HFFc6 (cell line): Measurements from ENCODE around the gene SLC22A5. TPM values are rescaled to one million over a fixed set of nuclear protein-coding genes. Genes with fewer than 3 reads are reported as not detected.

Experiments
- DNase-seq: peaks from one replicate; pipeline ENCODE4 v3.0.0-alpha.2; 2018
- H3K27ac Mint-ChIP-seq: 2 replicates; pipeline ENCODE4 v1.8.0; 2020; ENCODE audit warnings: mild to moderate bottlenecking, mixed read lengths
- H3K27me3 Mint-ChIP-seq: 2 replicates; pipeline ENCODE4 v1.8.0; 2021; ENCODE audit warnings: mild to moderate bottlenecking, moderate library complexity, mixed read lengths; ENCODE audit not compliant: insufficient read depth
- H3K36me3 Mint-ChIP-seq: 2 replicates; pipeline ENCODE4 v1.8.0; 2021; ENCODE audit warnings: low read depth, mixed read lengths
- H3K4me1 Mint-ChIP-seq: 2 replicates; pipeline ENCODE4 v1.8.0; 2020; ENCODE audit warnings: low read depth, mixed read lengths
- H3K4me3 Mint-ChIP-seq: 2 replicates; pipeline ENCODE4 v1.8.0; 2020; ENCODE audit warnings: mild to moderate bottlenecking, moderate library complexity, mixed read lengths
- H3K9me3 Mint-ChIP-seq: 2 replicates; pipeline ENCODE4 v1.8.0; 2020; ENCODE audit warnings: mild to moderate bottlenecking, mixed read lengths
- CTCF ChIP-seq: fragments of 200-600 bp; sonication (generic); IDR thresholded peaks from 2 replicates; pipeline ENCODE4 v1.5.0; 2021; ENCODE audit warnings: antibody characterized with exemption, mild to moderate bottlenecking
- total RNA-seq, 6 experiments: library from RNA; stranded (reverse); fragmentation: NEBNext Ultra II Directional; extraction: Animal tissue kit (Norgen Biotek cat#: 25700); gene quantifications; 2 replicates in 1 of 6; 3 replicates in 5 of 6; pipeline ENCODE4 v1.2.3, GENCODE V29; 2021

Gene SLC22A5
- total RNA-seq, 6 experiments from 2014 or later = 3.8 to 5.6 (median 4.9) TPM

- no peak overlapping the region for H3K4me3 Mint-ChIP-seq
- no peaks in the 10 kb centered on the region for H3K36me3 Mint-ChIP-seq
- H3K27me3 Mint-ChIP-seq = no peaks in the 10 kb centered on the region
- no peaks in the 10 kb centered on the region for H3K9me3 Mint-ChIP-seq
- no peak for TF ChIP-seq CTCF
- H3K4me1 Mint-ChIP-seq = peaks cover 68% of the 10 kb centered on the region
- no peak for DNase-seq
- H3K27ac Mint-ChIP-seq = no peak overlapping the region
Measured at GRCh38 chr5:132430746-132431145, 61.2 kb downstream of the SLC22A5 start.

- Mint-ChIP-seq H3K27ac (no peak overlapping the region), H3K4me1 (peaks cover 62% of the 10 kb centered on the region), H3K4me3 (no peak overlapping the region), H3K9me3 (no peaks in the 10 kb centered on the region), H3K36me3 (no peaks in the 10 kb centered on the region), H3K27me3 (no peaks in the 10 kb centered on the region)
- TF ChIP-seq CTCF = no peak
- no peak for DNase-seq
Measured at GRCh38 chr5:132431632-132432031, 62.1 kb downstream of the SLC22A5 start.

- H3K27me3 Mint-ChIP-seq = no peaks in the 10 kb centered on the region
- H3K9me3 Mint-ChIP-seq = no peaks in the 10 kb centered on the region
- no peak overlapping the region for H3K4me3 Mint-ChIP-seq
- no peak for TF ChIP-seq CTCF
- peaks cover 62% of the 10 kb centered on the region for H3K4me1 Mint-ChIP-seq
- DNase-seq = no peak
- H3K27ac Mint-ChIP-seq = no peak overlapping the region
- H3K36me3 Mint-ChIP-seq = no peaks in the 10 kb centered on the region
Measured at GRCh38 chr5:132433141-132433540, 63.6 kb downstream of the SLC22A5 start.

- TF ChIP-seq CTCF = no peak
- no peak for DNase-seq
- Mint-ChIP-seq H3K9me3 (no peaks in the 10 kb centered on the region), H3K36me3 (no peaks in the 10 kb centered on the region), H3K27me3 (no peaks in the 10 kb centered on the region; the same call in 1 of the 2 replicates), H3K4me1 (peaks cover 60% of the 10 kb centered on the region), H3K4me3 (no peak overlapping the region), H3K27ac (no peak overlapping the region)
Measured at GRCh38 chr5:132434416-132435286, 65.1 kb downstream of the SLC22A5 start.

- Mint-ChIP-seq H3K36me3 (no peaks in the 10 kb centered on the region), H3K4me3 (no peak overlapping the region), H3K4me1 (peaks cover 60% of the 10 kb centered on the region), H3K9me3 (no peaks in the 10 kb centered on the region), H3K27me3 (no peaks in the 10 kb centered on the region; the same call in 1 of the 2 replicates), H3K27ac (no peak overlapping the region)
- no peak for TF ChIP-seq CTCF
- no peak for DNase-seq
Measured at GRCh38 chr5:132435447-132435846, 65.9 kb downstream of the SLC22A5 start.
